H1 (cell line): ENCODE measurements around the gene RIN2.

Experiments
- CREB1 ChIP-seq: IDR thresholded peaks from 2 replicates; pipeline ENCODE4 v1.6.1; 2012; ENCODE audit warnings: inconsistent platforms
- KDM5A ChIP-seq: fragments of 200-600 bp; IDR thresholded peaks from 2 replicates; pipeline ENCODE4 v1.7.1; 2012; ENCODE audit warnings: mild to moderate bottlenecking, low read length, inconsistent platforms, mixed read lengths
- POLR2A ChIP-seq, 2 experiments: IDR thresholded peaks; 1 replicate in 1 of 2; 2 replicates in 1 of 2; pipeline ENCODE4 v1.6.1; 2011; ENCODE audit warnings: low read depth in 2 of 2, low read length in 2 of 2, mild to moderate bottlenecking in 2 of 2; ENCODE audit errors: control extremely low read depth in 1 of 2
- RAD21 ChIP-seq, 2 experiments: IDR thresholded peaks in 1 of 2; conservative IDR thresholded peaks in 1 of 2; 2 replicates each; pipeline ENCODE4 v1.6.1; 2011; ENCODE audit warnings: low read depth in 2 of 2, low read length in 2 of 2, improper control_type of control experiment in 1 of 2, inconsistent platforms in 1 of 2, mild to moderate bottlenecking in 1 of 2, moderate library complexity in 1 of 2
- RFX5 ChIP-seq: IDR thresholded peaks from 2 replicates; pipeline ENCODE4 v1.6.1; 2011; ENCODE audit warnings: low read depth, low read length, improper control_type of control experiment, borderline replicate concordance
- SP4 ChIP-seq: IDR thresholded peaks from 2 replicates; pipeline ENCODE4 v1.6.1; 2012; ENCODE audit warnings: low read length, inconsistent platforms

DNA sequence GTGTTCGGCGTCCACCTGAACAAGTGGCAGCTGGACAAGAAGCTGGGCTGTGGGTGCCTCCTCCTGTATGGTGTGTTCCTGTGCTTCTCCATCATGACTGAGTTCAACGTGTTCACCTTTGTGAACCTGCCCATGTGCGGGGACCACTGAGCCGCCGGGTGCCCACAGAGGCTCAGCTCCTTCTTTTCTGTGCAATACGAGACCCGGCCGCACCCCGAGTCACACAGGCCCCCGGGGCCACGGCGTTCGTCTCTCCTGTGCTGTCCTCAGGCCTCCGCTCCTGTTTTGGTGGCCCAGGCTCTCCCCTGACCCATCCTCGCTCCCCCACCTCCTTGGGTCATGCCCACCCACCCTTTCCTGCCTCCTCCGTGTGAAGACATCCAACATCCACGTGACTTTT, 37.1 kb upstream of the RIN2 start:
- TF ChIP-seq KDM5A (no peak), SP4 (no peak), RAD21 (IDR thresholded peaks at IDR 0.05 in 1 of 2, conservative IDR thresholded peaks at IDR 0.05 in 1 of 2; ENCODE audit: low read depth in 2 of 2, low read length in 2 of 2) (no peak), CREB1 (no peak), POLR2A (IDR thresholded peaks at IDR 0.05; ENCODE audit: control extremely low read depth in 1 of 2, low read depth in 2 of 2, low read length in 2 of 2) (no peak), RFX5 (no peak)
